Stimulated activated naive CD8-positive, alpha-beta T cell treated with anti-CD3 and anti-CD28 coated beads, Interleukin-15, Interleukin-2, amounts not matched to agents 100 ng/mL and 50 ng/mL, for 24 hours (primary cell): ENCODE measurements around the gene FAM193A.
"Not testable (repeated sequence)": the region's sequence is repeated elsewhere in the genome, so short reads cannot be mapped to it uniquely, and the experiment has no call there.

Experiments
- H3K27ac Mint-ChIP-seq: one replicate; pipeline ENCODE4 v1.8.0; 2021; ENCODE audit warnings: mild to moderate bottlenecking, mixed read lengths
- H3K27me3 Mint-ChIP-seq: one replicate; pipeline ENCODE4 v1.8.0; 2021; ENCODE audit warnings: mixed read lengths
- H3K36me3 Mint-ChIP-seq: one replicate; pipeline ENCODE4 v1.8.0; 2021; ENCODE audit warnings: low read depth, mixed read lengths
- H3K4me1 Mint-ChIP-seq: one replicate; pipeline ENCODE4 v1.8.0; 2021; ENCODE audit warnings: low read depth, mixed read lengths
- H3K4me3 Mint-ChIP-seq: one replicate; pipeline ENCODE4 v1.8.0; 2021; ENCODE audit warnings: mild to moderate bottlenecking, mixed read lengths
- H3K9me3 Mint-ChIP-seq: one replicate; pipeline ENCODE4 v1.8.0; 2021; ENCODE audit warnings: mixed read lengths

The FAM193A gene

DNA sequence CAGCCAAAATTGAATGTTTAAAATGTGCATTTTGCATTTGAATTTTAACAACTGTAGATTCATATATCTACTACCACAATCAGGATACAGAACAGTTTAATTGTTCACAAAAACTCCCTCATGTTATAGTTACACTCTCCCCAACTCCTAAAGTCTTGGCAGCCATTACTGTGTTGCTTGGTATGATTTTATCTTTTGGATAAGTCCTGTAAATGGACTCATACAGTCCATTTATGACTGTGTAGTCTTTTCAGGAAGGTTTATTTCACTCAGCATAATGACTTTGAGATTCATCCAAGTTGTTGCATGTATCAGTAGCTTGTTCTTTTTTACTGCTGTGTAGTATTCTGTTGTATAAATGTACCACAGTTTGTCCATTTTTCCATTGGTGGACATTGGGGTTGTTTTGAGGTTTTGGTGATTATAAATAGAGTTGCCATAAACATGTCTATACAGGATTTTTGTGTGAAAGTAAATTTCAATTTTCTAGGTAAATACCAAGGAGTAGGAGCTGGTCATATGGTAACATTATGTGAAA is 9.9 kb downstream of the FAM193A start:
- Mint-ChIP-seq H3K9me3 (no peaks in the 10 kb centered on the region), H3K4me1 (peaks cover 35% of the 10 kb centered on the region), H3K4me3 (no peak overlapping the region), H3K27me3 (no peaks in the 10 kb centered on the region), H3K36me3 (peaks cover 5% of the 10 kb centered on the region), H3K27ac (no peak overlapping the region)

DNA sequence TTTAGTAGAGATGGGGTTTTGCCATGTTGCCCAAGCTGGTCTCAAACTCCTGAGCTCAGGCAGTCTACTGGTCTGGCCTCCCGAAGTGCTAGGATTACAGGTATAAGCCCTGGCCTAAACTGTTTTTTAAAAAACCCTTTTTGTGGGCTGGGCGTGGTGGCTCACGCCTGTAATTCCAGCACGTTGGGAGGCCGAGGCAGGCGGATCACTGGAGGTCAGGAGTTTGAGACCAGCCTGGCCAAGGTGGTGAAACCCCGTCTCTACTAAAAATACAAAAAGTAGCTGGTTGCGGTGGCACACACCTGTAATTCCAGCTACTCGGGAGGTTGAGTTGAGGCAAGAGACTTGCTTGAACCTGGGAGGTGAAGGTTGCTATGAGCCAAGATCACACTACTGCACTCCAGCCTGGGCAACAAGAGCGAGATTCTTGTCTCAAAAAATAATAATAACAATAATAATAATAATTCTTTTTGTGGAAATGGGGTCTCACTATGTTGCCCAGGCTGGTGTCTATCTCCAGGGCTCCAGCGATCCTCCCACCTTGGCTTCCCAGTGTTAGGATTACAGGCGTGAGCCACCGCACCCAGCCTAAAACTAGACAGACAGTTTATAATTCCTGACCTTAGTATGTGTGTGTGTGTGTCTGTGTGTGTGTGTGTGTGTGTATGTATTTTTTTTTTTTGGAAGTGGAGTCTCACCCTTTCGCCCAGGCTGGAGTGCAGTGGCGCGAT is 10.7 kb downstream of the FAM193A start:
- H3K27ac Mint-ChIP-seq, H3K27me3 Mint-ChIP-seq, H3K4me3 Mint-ChIP-seq, H3K36me3 Mint-ChIP-seq, H3K9me3 Mint-ChIP-seq: not testable (repeated sequence)
- H3K4me1 Mint-ChIP-seq = peaks cover 33% of the 10 kb centered on the region

DNA sequence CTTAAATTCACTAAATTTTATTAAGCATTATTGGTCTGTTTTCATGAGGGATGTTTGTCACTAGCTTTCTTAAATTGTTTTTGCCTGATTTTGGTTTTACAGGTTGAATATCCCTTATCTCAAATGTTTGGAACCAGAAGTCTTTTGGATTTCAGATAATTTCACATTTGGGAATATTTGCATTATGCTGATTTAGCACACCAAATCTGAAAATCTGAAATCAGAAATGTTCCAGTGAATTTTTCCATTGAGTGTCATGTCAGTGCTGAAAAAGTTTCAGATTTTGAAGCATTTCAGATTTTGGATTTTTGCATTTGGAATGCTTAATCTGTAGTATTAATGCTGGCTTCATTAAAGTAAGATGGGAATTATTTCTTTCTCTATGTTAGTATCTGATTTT is 14.7 kb downstream of the FAM193A start:
- H3K27me3 Mint-ChIP-seq = no peaks in the 10 kb centered on the region
- peak overlapping the region; percentile 50 for H3K27ac Mint-ChIP-seq
- H3K4me3 Mint-ChIP-seq = no peak overlapping the region
- H3K36me3 Mint-ChIP-seq = peaks cover 4% of the 10 kb centered on the region
- H3K4me1 Mint-ChIP-seq = peaks cover 43% of the 10 kb centered on the region
- no peaks in the 10 kb centered on the region for H3K9me3 Mint-ChIP-seq

DNA sequence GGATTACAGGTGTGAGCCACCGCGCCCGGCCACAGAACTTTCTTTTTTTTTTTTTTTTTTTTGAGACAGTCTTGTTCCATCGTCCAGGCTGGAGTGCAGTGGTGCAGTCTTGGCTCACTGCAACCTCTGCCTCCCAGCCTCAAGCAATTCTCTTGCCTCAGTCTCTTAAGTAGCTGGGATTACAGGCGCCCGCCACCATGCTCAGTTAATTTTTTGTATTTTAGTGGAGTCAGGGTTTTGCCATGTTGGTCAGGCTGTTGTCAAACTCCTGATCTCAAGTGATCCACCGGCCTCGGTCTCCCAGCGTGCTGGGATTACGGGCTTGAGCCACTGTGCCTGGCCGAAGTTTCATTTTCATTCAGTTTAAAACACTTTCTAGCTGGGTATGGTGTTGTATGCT is 16.4 kb downstream of the FAM193A start:
- H3K9me3 Mint-ChIP-seq = no peaks in the 10 kb centered on the region
- H3K27ac Mint-ChIP-seq = no peak overlapping the region
- no peaks in the 10 kb centered on the region for H3K27me3 Mint-ChIP-seq
- H3K4me1 Mint-ChIP-seq = peaks cover 47% of the 10 kb centered on the region
- peaks cover 4% of the 10 kb centered on the region for H3K36me3 Mint-ChIP-seq
- no peak overlapping the region for H3K4me3 Mint-ChIP-seq

- Mint-ChIP-seq H3K4me1 (peaks cover 36% of the 10 kb centered on the region), H3K36me3 (peaks cover 25% of the 10 kb centered on the region), H3K4me3 (no peak overlapping the region), H3K9me3 (no peaks in the 10 kb centered on the region), H3K27me3 (no peaks in the 10 kb centered on the region), H3K27ac (no peak overlapping the region)
These were observed 21.9 kb downstream of the FAM193A start for GRCh38 chr4:2558301-2558700.

- H3K9me3 Mint-ChIP-seq = no peaks in the 10 kb centered on the region
- H3K4me3 Mint-ChIP-seq = no peak overlapping the region
- H3K36me3 Mint-ChIP-seq = peaks cover 36% of the 10 kb centered on the region
- no peaks in the 10 kb centered on the region for H3K27me3 Mint-ChIP-seq
- peaks cover 29% of the 10 kb centered on the region for H3K4me1 Mint-ChIP-seq
- H3K27ac Mint-ChIP-seq = no peak overlapping the region
These were observed 23.7 kb downstream of the FAM193A start for GRCh38 chr4:2560167-2560566.

DNA sequence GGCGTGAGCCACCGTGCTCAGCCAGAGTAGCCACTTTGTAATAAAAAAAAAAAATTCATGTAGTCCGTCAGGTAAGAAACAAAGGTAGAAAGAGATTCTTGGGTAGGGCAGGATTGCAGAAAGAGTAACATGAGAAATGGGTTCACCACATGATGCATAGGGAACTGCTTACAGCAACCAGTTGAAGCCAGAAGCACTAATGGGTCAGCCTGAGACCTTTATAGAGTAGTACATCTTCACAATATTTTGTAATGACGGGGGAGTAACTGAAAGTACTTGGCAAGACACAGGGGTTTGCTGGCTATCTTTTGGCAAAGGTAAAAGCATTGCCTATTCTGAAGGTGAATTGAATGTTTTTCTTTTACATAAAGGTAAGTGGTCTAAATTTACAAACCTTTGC is 29.1 kb downstream of the FAM193A start:
- Mint-ChIP-seq H3K27ac (no peak overlapping the region), H3K27me3 (no peaks in the 10 kb centered on the region), H3K36me3 (peaks cover 42% of the 10 kb centered on the region), H3K9me3 (no peaks in the 10 kb centered on the region), H3K4me1 (peaks cover 45% of the 10 kb centered on the region), H3K4me3 (no peak overlapping the region)

GRCh38 chr4:2570036-2570435 is 33.6 kb downstream of the FAM193A start:
- peak overlapping the region; percentile 85 for H3K27ac Mint-ChIP-seq
- H3K36me3 Mint-ChIP-seq = peaks cover 22% of the 10 kb centered on the region
- H3K27me3 Mint-ChIP-seq = no peaks in the 10 kb centered on the region
- H3K4me3 Mint-ChIP-seq = no peak overlapping the region
- H3K9me3 Mint-ChIP-seq = no peaks in the 10 kb centered on the region
- H3K4me1 Mint-ChIP-seq = peaks cover 63% of the 10 kb centered on the region

- peak overlapping the region; percentile 58 for H3K4me3 Mint-ChIP-seq
- peaks cover 60% of the 10 kb centered on the region for H3K4me1 Mint-ChIP-seq
- peaks cover 21% of the 10 kb centered on the region for H3K36me3 Mint-ChIP-seq
- H3K27ac Mint-ChIP-seq = peak overlapping the region; percentile 85
- H3K9me3 Mint-ChIP-seq = no peaks in the 10 kb centered on the region
- H3K27me3 Mint-ChIP-seq = no peaks in the 10 kb centered on the region
These were observed 34.2 kb downstream of the FAM193A start for GRCh38 chr4:2570551-2571222.

DNA sequence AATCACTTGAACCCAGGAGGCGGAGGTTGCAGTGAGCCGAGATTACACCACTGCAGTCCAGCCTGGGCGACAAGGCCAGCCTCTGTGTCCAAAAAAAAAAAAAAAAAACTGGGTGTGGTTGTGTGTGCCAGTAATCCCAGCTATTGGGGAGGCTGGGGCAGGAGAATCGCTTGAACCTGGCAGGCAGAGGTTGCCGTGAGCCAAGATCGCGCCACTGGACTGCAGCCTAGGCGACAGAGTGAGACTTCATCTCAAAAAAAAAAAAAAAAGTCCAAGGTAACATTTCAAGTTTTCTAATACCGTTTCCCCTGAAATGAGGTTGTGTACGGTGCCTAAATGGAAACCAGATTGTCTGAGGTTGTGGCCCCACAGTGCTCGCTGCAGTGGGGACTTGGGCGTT is 35.6 kb downstream of the FAM193A start:
- Mint-ChIP-seq H3K4me1 (peaks cover 60% of the 10 kb centered on the region), H3K4me3 (no peak overlapping the region), H3K36me3 (peaks cover 22% of the 10 kb centered on the region), H3K27ac (peak overlapping the region; percentile 26), H3K9me3 (no peaks in the 10 kb centered on the region), H3K27me3 (no peaks in the 10 kb centered on the region)

DNA sequence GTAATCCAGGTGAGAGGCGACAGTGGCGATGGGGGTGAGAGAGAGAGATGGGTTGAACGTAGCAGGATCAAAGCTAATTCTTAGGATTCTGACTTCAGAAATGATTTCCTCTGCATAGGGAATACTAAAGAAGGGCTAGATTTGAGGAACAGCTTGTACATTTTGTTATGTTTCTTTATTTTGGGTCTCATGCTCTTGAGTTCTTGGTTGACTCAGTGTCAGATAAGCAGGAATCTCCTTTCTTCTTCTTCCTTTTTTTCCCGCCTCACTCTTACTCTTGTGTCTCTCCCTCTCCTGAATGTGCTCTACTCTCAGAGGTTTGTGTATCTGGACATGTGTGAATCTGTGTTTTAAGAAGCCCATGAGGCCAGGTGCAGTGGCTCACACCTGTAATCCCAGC is 36.4 kb downstream of the FAM193A start:
- Mint-ChIP-seq H3K4me3 (no peak overlapping the region), H3K36me3 (peaks cover 19% of the 10 kb centered on the region), H3K27me3 (no peaks in the 10 kb centered on the region), H3K9me3 (no peaks in the 10 kb centered on the region), H3K4me1 (peaks cover 58% of the 10 kb centered on the region), H3K27ac (peak overlapping the region; percentile 18)

GRCh38 chr4:2574009-2574408 is 37.6 kb downstream of the FAM193A start:
- Mint-ChIP-seq H3K9me3 (no peaks in the 10 kb centered on the region), H3K36me3 (peaks cover 19% of the 10 kb centered on the region)

DNA sequence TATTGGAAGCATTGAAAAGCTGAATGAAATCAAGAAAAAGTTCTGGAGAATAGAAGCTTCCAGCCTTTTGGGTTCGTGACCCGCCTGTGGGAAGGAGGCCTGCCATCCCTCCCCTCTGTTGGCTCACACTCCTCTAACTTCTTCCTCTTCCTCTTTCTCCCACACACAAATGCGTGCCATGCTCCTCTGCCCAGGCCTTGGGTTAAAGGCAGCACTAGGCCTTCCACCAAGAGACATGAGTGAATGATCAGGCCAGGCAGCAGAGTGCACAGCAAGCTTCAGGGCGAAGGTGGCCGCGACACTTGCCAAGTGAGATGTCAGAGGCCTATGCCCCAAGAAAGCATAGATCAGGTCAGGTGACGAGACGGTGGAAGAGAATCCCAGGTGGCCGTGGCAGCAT is 38.4 kb downstream of the FAM193A start:
- Mint-ChIP-seq H3K4me3 (no peak overlapping the region), H3K27me3 (no peaks in the 10 kb centered on the region), H3K27ac (peak overlapping the region; percentile 52), H3K9me3 (peaks cover 3% of the 10 kb centered on the region), H3K36me3 (peaks cover 24% of the 10 kb centered on the region), H3K4me1 (peaks cover 44% of the 10 kb centered on the region)

More at GRCh38 chr4:2574009-2574408, 37.6 kb downstream of the FAM193A start:
- Mint-ChIP-seq H3K4me3 (no peak overlapping the region), H3K27me3 (no peaks in the 10 kb centered on the region), H3K4me1 (peaks cover 49% of the 10 kb centered on the region), H3K27ac (peak overlapping the region; percentile 34)

DNA sequence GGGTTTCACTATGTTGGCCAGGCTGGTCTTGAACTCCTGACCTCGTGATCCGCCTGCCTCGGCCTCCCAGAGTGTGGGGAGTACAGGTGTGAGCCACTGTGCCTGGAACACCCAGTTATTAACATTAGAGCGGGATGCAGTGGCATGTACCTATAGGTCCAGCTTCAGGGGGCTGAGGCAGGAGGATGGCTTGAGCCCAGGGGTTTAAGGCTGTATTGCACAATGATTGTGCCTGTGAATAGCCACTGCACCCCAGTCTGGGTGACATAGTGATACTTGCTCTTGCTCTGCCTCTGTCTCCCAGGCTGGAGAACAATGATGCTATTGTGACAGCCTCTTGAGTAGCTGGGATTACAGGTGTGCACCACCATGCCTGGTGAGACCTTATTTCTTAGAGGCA is 39.8 kb downstream of the FAM193A start:
- Mint-ChIP-seq H3K36me3 (peaks cover 33% of the 10 kb centered on the region), H3K27ac (no peak overlapping the region), H3K9me3 (peaks cover 4% of the 10 kb centered on the region), H3K27me3 (no peaks in the 10 kb centered on the region), H3K4me3 (no peak overlapping the region), H3K4me1 (peaks cover 34% of the 10 kb centered on the region)

DNA sequence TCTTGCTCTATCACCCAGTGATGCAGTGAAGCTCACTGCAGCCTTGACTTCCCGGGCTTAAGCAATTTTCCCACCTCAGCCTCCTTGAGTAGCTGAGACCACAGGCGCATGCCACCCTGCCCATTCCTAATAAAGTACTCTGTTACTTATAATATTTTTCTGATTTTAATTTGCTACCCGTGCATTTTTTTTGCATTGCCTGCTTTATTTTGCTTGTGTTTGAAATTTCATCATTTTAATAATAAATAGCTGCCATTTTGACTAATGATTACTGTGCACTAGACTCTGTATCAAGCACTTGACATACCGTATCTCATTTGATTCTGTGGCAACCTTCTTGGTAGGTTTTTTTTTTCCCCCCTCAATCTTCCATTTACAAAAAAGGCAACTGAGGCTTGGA is 41.7 kb downstream of the FAM193A start:
- no peak overlapping the region for H3K4me3 Mint-ChIP-seq
- peaks cover 38% of the 10 kb centered on the region for H3K36me3 Mint-ChIP-seq
- H3K27me3 Mint-ChIP-seq = no peaks in the 10 kb centered on the region
- H3K27ac Mint-ChIP-seq = no peak overlapping the region
- peaks cover 4% of the 10 kb centered on the region for H3K9me3 Mint-ChIP-seq
- peaks cover 34% of the 10 kb centered on the region for H3K4me1 Mint-ChIP-seq
